Stomach (tissue), 4 donors: Measurements from ENCODE around the gene TRAPPC8.
"Not testable (repeated sequence)": the region's sequence is repeated elsewhere in the genome, so short reads cannot be mapped to it uniquely, and the experiment has no call there.

Experiments used
- POLR2A ChIP-seq, 4 donors: fragments of 450-650 bp; IDR thresholded peaks; one replicate each; pipeline ENCODE4 v1.6.1; 2016; ENCODE audit warnings: antibody characterized with exemption in 4 of 4, control low read depth in 2 of 4, mild to moderate bottlenecking in 1 of 4, moderate library complexity in 1 of 4
- TF ChIP-seq, protein P1 (sequence below), 7 experiments: fragments of 450-650 bp in 4 of 7; fragments of 200-600 bp in 3 of 7; sonication (generic) in 3 of 7; IDR thresholded peaks; one replicate each; pipeline ENCODE4 v1.5.1; 2016 to 2019; ENCODE audit warnings: antibody characterized with exemption in 7 of 7, control low read depth in 2 of 7, mild to moderate bottlenecking in 1 of 7

DNA sequence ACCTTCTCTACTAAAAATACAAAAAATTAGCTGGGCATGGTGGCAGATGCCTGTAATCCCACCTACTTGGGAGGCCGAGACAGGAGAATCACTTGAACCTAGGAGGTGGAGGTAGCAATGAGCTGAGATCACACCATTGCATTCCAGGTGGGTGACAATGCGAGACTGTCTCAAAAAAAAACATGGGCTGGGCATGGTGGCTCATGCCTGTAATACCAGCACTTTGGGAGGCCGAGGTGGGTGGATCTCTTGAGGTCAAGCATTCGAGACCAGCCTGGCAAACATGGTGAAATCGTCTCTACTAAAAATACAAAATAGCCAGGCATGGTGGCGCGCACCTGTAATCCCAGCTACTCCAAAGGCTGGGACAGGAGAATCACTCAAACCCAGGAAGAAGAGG lies 43.2 kb downstream of the TRAPPC8 start:
- TF ChIP-seq, protein P1, sequence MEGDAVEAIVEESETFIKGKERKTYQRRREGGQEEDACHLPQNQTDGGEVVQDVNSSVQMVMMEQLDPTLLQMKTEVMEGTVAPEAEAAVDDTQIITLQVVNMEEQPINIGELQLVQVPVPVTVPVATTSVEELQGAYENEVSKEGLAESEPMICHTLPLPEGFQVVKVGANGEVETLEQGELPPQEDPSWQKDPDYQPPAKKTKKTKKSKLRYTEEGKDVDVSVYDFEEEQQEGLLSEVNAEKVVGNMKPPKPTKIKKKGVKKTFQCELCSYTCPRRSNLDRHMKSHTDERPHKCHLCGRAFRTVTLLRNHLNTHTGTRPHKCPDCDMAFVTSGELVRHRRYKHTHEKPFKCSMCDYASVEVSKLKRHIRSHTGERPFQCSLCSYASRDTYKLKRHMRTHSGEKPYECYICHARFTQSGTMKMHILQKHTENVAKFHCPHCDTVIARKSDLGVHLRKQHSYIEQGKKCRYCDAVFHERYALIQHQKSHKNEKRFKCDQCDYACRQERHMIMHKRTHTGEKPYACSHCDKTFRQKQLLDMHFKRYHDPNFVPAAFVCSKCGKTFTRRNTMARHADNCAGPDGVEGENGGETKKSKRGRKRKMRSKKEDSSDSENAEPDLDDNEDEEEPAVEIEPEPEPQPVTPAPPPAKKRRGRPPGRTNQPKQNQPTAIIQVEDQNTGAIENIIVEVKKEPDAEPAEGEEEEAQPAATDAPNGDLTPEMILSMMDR (IDR thresholded peaks at IDR 0.05) = not testable (repeated sequence)
- not testable (repeated sequence) for TF ChIP-seq POLR2A (IDR thresholded peaks at IDR 0.05)
